Measurements from ENCODE around the gene SARNP. TPM values are rescaled to one million over a fixed set of nuclear protein-coding genes. Genes with fewer than 3 reads are reported as not detected.
A peak's percentile ranks its signal among the peaks of the same experiment; 100 is the strongest.

The SARNP gene
- total and polyA plus RNA-seq, 9 donors = 48.0 to 89.3 (median 59.7) TPM

GRCh38 chr12:55724940-55725309 lies 92.6 kb downstream of the SARNP start:
- TF ChIP-seq CTCF (IDR thresholded peaks at IDR 0.05) = peak in 1 of 3 donors; percentile 8
- no peak for TF ChIP-seq EP300 (IDR thresholded peaks at IDR 0.05)
- no peak for TF ChIP-seq POLR2A (IDR thresholded peaks at IDR 0.05)
- peak in 2 of 5 donors; percentile 25 to 28 for DNase-seq
- peaks cover 10% of the 10 kb centered on the region for H3K4me1 ChIP-seq (ENCODE audit: insufficient read depth)
- no peak overlapping the region for H3K4me3 ChIP-seq
- H3K36me3 ChIP-seq = no peaks in the 10 kb centered on the region
- intact Hi-C loops (cut with DNase I) = loop anchor here in 1 of 4 donors (5.0 kb wide), 1 partner anchor 202 kb away; the partner anchor contains the start of gene PYM1
- H3K27me3 ChIP-seq = no peaks in the 10 kb centered on the region
- H3K9me3 ChIP-seq = no peaks in the 10 kb centered on the region
- 38 to 48% (median 39%) methylated on average over 3 of the region's 3 CpGs for WGBS, 3 donors
- H3K27ac ChIP-seq = no peak overlapping the region

- intact Hi-C loops (cut with DNase I) = no loop called here
- DNase-seq = peak in 4 of 5 donors; percentile 44 to 72 (median 57)
- Histone ChIP-seq H3K27ac (no peak overlapping the region), H3K9me3 (no peaks in the 10 kb centered on the region), H3K27me3 (no peaks in the 10 kb centered on the region), H3K36me3 (no peaks in the 10 kb centered on the region), H3K4me1 (ENCODE audit: insufficient read depth) (peaks cover 10% of the 10 kb centered on the region), H3K4me3 (no peak overlapping the region)
- WGBS, 3 donors = 48 to 57% (median 52%) methylated on average over 11 of the region's 11 CpGs
- TF ChIP-seq EP300 (IDR thresholded peaks at IDR 0.05) (no peak), CTCF (IDR thresholded peaks at IDR 0.05) (peak; percentile 6 to 31 (median 14))
Observed at GRCh38 chr12:55724226-55724939, 93.1 kb downstream of the SARNP start.

GRCh38 chr12:55723516-55724225 lies 93.9 kb downstream of the SARNP start:
- H3K4me1 ChIP-seq (ENCODE audit: insufficient read depth) = peaks cover 12% of the 10 kb centered on the region
- peak in 2 of 5 donors; percentile 17 to 24 for DNase-seq
- peak overlapping the region in 1 of 2 donors; percentile 16 for H3K27ac ChIP-seq
- H3K27me3 ChIP-seq = no peaks in the 10 kb centered on the region
- H3K9me3 ChIP-seq = no peaks in the 10 kb centered on the region
- TF ChIP-seq POLR2A (IDR thresholded peaks at IDR 0.05) (no peak), CTCF (IDR thresholded peaks at IDR 0.05) (no peak), EP300 (IDR thresholded peaks at IDR 0.05) (no peak)
- 25 to 36% (median 27%) methylated on average over 10 of the region's 10 CpGs for WGBS, 3 donors
- H3K4me3 ChIP-seq = no peak overlapping the region
- intact Hi-C loops (cut with DNase I) = no loop called here
- H3K36me3 ChIP-seq = no peaks in the 10 kb centered on the region

GRCh38 chr12:55722948-55723347 lies 94.6 kb downstream of the SARNP start:
- DNase-seq = peak in 3 of 5 donors; percentile 11 to 21 (median 21)
- WGBS, 3 donors = 88 to 95% (median 94%) methylated on average over 8 of the region's 8 CpGs
- no peak for TF ChIP-seq POLR2A (IDR thresholded peaks at IDR 0.05)
- no peaks in the 10 kb centered on the region for H3K36me3 ChIP-seq
- H3K4me3 ChIP-seq = no peak overlapping the region
- H3K9me3 ChIP-seq = no peaks in the 10 kb centered on the region
- H3K27me3 ChIP-seq = no peaks in the 10 kb centered on the region
- H3K4me1 ChIP-seq (ENCODE audit: insufficient read depth) = peaks cover 12% of the 10 kb centered on the region
- no peak overlapping the region for H3K27ac ChIP-seq
- intact Hi-C loops (cut with DNase I) = no loop called here
